Subcutaneous adipose tissue (tissue), 4 donors: ENCODE results near the gene AKAP7. TPM values are rescaled to one million over a fixed set of nuclear protein-coding genes. Genes with fewer than 3 reads are reported as not detected.

Experiments
- total RNA-seq, 4 donors: library from RNA; depleted of rRNA; stranded (reverse); fragments of >200 nt; gene quantifications; one replicate each; pipeline ENCODE4 v1.1.0, GENCODE V29; 2016
- TF ChIP-seq, protein P1 (sequence below): fragments of 450-650 bp; IDR thresholded peaks from one replicate; pipeline ENCODE4 v1.5.1; 2016; ENCODE audit warnings: low read depth, mild to moderate bottlenecking, control low read depth, antibody characterized with exemption, moderate library complexity

The AKAP7 gene
- total RNA-seq, 4 donors from 2014 or later = 8.3 to 26.3 (median 17.2) TPM

GRCh38 chr6:131295081-131295480, 159.8 kb downstream of the AKAP7 start:
- TF ChIP-seq, protein P1, sequence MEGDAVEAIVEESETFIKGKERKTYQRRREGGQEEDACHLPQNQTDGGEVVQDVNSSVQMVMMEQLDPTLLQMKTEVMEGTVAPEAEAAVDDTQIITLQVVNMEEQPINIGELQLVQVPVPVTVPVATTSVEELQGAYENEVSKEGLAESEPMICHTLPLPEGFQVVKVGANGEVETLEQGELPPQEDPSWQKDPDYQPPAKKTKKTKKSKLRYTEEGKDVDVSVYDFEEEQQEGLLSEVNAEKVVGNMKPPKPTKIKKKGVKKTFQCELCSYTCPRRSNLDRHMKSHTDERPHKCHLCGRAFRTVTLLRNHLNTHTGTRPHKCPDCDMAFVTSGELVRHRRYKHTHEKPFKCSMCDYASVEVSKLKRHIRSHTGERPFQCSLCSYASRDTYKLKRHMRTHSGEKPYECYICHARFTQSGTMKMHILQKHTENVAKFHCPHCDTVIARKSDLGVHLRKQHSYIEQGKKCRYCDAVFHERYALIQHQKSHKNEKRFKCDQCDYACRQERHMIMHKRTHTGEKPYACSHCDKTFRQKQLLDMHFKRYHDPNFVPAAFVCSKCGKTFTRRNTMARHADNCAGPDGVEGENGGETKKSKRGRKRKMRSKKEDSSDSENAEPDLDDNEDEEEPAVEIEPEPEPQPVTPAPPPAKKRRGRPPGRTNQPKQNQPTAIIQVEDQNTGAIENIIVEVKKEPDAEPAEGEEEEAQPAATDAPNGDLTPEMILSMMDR = no peak

DNA sequence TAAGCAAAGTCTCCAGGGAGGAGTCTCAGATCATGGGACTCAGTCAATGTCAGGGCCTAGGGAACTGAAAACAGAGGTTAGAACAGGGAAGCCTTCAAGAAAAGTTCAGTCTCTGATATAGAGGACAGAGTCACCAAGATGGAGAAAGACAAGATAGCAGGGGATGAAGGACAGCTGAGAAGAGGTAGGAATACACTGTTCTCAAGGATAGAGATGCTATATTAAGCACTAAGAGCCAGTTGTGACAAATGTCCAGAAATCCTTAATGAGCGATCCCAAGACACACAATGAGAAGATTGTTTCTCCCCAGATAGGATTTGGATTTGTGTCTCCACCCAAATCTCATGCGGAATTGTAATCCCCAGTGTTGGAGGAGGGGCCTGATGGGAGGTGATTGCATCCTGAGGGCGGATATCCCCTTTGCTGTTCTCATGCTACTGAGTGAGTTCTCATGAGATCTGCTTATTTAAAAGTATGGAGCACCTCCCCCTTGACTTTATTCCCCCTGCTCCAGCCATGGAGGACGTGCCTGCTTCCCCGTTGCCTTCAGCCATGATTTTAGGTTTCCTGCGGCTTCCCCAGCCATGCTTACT, 168.2 kb downstream of the AKAP7 start:
- TF ChIP-seq, protein P1 = no peak

DNA sequence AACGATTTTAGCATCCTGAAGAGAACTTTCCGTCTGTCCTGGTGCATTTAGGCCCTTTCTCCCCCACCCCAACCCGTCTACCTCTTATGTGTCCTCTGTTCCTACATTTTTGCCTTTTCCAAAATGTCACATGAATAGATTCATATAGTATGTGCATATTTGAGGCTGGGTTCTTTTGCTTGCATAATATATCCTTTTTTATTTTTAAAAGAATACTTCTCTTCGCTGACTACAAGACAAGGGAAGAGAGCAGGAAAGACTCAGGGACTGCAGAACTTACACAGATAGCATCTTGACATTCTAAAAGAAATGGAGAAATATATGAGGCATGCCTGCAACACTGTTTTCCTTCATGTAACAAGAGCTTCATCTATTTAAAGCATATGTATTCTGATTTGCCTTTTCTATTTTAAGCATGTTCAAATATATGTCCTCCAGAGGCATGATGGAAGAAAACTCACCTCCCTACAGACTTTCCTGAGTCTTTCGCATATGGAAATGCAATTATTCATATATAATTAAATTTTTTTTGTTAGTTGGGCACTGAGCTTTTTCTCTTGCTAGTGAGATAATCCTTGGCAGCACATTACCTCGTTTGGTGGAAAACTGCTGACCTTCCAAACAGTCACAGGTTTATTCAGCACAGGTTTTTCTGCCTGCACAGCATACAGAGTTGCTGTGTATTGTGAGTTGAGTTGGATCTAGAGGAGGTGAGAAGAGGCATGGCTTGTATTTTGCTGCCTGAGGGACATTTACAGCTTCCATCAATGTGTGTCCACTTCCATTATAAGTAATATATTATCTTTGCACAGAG, 170.0 kb downstream of the AKAP7 start:
- TF ChIP-seq, protein P1 = no peak

GRCh38 chr6:131309437-131309836, 174.2 kb downstream of the AKAP7 start:
- TF ChIP-seq, protein P1 = no peak

DNA sequence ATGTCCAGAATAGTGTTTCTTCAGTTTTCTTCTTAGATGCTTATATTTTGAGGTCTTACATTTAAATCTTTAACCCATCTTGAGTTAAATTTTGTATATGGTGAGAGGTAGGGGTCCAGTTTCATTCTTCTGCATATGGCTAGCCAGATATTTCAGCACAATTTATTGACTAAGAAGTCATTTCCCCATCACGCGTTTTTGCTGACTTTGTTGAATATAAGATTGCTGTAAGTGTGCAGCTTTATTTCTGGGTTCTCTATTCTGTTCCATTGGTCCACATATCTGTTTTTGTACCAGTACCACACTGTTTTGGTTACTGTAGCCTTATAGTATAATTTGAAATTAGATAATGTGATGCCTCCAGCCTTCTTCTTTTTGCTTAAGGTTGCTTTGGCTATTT, 179.6 kb downstream of the AKAP7 start:
- TF ChIP-seq, protein P1 = no peak

DNA sequence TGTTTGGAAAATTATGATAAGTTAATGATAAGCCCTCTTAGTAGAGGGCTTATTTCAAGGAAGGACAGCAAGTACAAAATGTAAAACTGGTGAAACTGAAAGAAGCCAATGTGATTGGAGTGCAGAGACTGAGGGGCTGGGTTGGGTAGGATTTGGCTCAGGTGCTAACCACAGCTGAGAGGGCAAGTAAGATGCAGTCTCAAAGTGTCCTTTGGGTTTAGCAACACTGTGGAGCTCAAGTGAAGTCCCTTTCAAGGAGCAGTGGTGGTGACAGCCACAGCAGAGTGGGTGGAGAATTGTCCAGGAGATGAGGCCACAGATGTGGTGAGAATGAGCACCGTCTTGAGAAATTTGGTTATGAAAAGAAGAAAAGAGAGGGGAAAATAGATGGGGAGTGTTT, 181.4 kb downstream of the AKAP7 start:
- TF ChIP-seq, protein P1 = no peak

DNA sequence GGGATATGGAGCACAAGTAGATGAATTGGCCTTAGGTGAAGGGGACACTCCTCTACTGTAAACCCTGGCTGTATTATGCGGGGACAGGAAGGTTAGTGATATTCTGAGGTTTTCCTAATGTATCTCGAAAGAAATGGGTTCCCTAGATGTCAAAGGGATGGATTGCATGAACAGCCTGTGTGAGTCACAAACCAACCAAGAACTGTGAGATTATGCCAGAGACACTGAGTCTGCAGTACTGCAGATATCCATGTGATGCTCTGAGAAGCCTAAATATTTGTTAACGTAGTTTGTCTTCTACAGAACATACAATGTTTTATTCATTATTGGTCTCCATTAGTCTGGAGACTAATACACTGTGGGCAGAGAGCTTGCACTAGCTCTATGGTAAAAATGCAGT, 182.2 kb downstream of the AKAP7 start:
- TF ChIP-seq, protein P1 = no peak
